Stimulated activated naive CD4-positive, alpha-beta T cell (primary cell): ENCODE measurements around the gene ETHE1.

ENCODE experiments used
- DNase-seq, 6 experiments: peaks; one replicate each; lab custom pipeline; 2025; lab: John Stamatoyannopoulos, UW

ETHE1 gene

DNA sequence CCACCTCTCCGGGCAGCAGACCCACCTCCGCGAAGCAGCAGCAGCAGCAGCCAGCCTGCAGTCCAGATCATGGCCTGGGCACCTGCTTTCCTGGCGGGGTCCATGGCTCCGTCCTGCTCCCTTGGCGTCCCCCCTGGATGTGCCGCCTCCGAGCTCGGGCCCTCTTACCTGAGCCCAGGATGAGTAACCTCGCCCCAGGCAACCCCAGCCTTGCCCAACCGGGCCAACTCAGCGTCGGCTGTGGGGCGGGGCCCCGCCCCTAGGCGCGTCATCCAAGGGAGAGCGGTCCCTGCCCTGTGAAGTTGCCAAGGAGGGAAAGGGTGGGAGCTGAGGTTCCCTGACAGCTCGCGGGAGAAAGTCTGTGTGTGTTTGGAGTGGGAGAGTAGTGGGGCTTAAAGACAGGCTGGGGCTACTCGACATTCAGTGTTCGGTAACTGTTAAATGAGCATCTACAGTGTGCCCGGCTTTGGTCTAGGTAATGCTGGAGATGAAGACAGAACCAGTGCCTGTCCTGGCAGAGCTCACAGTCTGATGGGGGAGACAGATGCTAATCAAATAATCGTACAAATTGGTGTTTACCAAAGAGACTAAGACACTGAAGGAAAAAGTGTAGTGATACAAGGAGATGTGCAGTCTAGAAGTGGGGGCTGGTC, 61.4 kb downstream of the ETHE1 start, which contains the start of gene LYPD3:
Gene LYPD3, minus strand, starts transcription at position 141 of the 653 bp plus-strand sequence. Its CDS starts 37 bp downstream, at position 104.
- DNase-seq: no peak

DNA sequence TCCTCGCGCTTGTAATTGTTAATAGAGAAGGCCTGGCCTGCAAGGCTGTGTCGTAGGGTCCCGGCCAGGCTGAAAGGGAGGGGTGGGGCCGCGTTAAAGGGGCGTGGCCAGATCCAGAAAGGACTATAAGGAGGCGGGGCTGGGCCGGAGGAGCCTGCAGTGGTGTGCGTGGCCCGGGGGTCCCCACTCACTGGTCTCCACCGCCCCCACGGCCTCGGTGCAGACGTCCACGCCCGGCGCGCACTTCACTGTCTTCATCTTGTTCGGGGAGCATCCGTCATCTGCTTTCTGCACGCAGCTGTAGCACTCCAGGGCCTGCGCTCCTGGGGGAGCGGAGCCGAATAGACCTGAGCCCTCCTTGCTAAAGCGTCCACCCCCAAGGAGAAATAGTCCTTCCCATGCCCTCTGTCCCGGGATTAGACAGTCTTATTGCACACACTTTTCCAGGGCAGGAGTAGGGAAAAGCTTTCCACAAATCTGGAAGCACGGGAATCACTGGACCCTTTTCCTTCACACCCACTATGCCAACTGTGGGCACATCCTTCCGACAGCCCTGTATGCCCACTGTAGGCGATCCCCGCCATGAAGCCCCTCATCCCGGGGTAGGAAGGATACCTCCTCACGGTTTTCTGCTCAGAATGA, 62.7 kb downstream of the ETHE1 start:
- DNase-seq: no peak

DNA sequence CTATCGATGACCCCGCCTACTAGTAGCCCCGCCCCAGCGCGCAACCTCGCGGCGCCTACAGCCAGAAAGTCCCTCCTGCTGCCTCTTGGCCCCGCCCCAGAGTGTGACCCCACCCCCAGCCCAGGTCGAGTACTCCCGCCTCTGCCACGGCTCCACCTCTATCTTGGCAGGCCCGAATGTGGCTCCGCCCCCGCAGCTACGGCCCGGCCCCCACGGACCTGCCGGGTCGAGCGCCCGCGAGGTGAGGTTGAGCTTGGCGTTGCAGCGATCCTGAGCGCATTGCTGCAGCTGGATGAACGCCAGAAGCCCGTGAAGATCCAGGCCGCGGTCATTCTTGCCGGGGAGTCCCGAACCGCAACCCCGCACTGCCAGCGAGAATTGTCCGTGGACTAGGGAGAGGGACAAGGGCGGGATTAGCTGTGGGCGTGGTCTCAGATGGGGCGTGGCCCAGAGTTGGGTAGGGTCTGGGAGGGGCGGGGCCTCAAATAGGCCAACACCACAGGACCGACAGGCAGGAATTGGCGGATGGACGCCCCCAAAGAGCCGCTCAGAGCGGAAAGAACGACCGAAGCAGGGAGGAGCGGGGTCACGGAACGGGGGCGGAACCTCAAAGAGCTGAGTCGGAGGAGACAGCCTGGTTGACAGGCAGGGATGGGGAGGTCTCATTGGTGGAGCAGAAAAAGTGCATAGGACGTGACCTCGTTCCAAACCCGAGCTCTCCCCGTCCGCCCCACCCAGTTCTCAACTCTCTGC, 63.4 kb downstream of the ETHE1 start:
- peak; percentile 99 to 100 (median 100) for DNase-seq

DNA sequence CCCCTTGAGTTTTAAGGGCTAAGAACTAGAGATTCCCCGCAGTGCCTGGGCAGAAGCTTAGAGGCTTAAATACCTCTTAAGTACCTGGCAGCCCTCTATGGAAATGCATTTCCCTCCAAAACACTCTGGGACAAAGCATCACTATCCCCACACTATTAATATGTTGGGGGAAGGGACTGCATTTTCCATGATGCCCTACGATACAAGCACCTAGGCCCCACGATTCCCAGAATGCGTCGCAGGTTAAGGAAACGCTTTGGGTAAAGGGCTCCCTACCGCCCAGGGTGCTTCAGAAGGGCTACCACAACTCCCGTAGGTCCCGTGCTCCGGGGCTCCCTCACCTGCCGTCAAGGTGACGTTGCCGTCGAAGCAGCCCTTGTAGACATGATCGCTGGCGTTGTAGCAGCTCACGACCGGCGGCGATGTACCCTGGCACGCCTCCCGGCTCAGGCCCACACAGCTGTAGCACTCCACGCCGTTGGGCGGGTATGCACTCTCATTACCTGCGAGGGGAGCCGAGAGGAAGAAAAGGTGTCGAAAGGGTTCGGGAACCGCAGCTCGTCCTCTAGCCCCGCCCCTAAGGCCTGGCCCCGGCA, 64.1 kb downstream of the ETHE1 start:
- DNase-seq: no peak

DNA sequence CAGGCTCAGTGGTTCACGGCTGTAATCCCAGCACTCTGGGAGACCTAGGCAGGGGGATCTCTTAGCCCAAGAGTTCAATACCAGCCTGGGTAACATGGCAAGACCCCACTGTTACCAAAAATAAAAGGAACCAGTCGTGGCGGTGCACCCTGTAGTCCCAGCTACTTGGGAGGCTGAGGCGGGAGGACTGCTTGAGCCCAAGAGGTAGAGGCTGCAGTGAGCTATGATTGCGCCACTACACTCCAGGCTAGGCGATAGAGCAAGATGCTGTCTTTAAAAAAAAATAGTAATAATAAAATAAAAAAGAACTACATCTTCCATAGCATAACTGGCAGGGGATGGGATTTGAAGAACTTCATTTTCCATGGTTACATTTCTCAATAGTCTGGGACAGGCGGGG, 64.6 kb downstream of the ETHE1 start:
- DNase-seq: no peak

DNA sequence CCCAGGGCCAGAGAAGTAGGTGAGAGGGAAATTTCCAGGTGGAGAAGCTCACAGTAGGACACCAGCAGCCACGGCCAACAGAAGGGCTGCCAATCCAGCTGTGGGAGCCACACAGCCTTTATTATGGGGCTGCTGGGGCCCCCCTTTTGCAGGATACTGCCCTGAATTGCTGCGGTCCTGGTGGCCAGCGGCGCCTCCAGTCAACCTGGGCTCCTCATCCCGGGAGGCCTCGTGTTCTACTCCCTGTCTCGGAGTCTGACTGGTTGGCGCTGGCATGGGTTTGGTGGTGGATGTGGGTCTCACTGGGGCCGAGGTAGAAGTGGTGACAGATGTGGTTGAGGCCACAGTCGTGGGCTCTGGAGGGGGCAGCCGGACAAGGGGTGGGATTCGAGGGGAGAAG, 65.7 kb downstream of the ETHE1 start:
- no peak for DNase-seq

DNA sequence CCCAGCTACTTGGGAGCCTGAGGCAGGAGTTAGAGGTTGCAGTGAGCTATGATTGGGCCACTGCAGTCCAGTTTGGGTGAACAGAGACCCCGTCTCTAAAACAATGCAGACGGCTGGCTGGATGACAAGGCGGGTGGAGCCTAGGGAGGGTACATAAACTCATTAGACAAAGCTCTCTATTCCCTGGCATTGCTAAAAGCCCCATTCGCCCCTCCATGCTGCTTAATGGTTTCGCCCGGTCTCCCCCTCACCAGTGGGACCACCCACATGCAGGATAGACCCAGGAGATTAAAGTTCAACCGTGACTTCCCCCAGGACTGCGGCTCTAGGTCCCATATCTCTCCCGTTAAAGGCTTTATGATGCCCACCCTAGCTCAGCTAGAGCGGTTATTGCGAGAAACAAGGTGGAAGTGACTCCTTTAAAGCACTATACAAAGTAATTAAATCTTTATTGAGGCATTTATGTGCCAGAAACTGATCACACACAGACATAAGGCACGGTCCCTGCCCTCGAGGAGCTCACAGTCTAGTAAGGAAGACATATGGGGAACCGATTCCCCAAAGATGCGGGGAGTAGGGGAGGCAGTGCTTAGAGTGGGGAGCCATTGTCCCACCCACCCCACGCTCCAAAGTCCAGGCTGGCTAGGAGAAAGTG, 66.5 kb downstream of the ETHE1 start:
- DNase-seq: no peak

DNA sequence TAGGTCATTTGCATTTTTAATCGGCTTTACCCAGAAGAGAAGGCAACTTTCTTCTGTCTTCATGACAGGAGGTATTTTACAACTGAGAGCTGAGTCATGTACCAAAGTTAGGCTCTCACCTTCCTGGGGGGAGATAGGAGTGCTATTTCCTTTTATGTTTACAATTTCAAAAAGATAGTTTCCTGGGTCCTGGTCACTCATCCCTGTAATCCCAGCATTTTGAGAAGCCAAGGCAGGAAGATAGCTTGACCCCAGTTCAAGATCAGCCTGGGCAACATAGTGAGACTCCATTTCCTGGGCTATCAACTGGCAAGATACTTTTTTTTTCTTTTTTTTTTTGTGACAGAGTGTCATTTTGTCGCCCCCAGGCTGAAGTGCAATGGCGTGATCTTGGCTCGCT, 69.2 kb downstream of the ETHE1 start:
- no peak for DNase-seq
